GM19395 (cell line): Measurements from ENCODE around the gene LRTM2.
"Not testable (repeated sequence)": the region's sequence is repeated elsewhere in the genome, so short reads cannot be mapped to it uniquely, and the experiment has no call there.

Source experiments
- ATAC-seq: cut with Tn5 transposase; IDR thresholded peaks from one replicate; pipeline ENCODE4 v1.9.1; 2021; ENCODE audit warnings: mild to moderate bottlenecking, moderate library complexity; ENCODE audit not compliant: unreplicated experiment

LRTM2 gene

DNA sequence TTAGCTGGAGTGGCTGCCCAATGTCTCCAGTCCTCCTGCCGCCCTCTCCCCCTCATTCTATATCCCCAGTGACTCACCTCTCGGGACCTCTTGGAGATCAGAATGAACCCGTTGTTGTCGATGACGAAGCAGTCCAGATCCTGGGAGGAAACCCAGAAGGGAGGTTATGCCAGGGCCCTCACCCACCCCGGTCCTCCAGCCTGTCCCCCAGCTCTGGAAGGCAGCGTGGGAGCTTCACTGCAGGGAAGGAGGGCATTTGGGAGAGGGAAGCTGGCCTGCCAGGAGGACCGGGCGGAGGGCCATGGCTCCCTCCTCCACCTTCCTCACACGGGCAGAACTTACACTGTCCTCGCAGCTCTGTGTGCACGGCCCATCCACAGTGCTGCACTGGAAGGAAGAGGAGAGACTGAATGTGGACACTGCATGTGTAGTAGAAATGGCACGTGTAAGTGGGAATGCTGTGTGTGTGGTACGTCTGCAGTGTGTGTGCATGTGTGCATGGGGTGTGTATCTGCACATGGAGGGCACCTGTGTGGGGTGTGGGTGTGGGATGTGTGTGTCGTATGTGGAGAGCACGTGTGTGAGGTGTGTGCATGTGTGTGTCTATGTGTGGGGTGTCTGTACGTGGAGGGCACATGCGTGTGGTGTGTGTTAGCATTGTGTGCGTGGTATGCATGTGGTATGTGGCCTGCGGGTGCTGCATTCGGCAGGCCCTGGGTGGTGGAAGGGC, 10.0 kb upstream of the LRTM2 start:
- ATAC-seq, result no peak

- ATAC-seq, result no peak
Observed at GRCh38 chr12:1810931-1811280, 9.5 kb upstream of the LRTM2 start.

DNA sequence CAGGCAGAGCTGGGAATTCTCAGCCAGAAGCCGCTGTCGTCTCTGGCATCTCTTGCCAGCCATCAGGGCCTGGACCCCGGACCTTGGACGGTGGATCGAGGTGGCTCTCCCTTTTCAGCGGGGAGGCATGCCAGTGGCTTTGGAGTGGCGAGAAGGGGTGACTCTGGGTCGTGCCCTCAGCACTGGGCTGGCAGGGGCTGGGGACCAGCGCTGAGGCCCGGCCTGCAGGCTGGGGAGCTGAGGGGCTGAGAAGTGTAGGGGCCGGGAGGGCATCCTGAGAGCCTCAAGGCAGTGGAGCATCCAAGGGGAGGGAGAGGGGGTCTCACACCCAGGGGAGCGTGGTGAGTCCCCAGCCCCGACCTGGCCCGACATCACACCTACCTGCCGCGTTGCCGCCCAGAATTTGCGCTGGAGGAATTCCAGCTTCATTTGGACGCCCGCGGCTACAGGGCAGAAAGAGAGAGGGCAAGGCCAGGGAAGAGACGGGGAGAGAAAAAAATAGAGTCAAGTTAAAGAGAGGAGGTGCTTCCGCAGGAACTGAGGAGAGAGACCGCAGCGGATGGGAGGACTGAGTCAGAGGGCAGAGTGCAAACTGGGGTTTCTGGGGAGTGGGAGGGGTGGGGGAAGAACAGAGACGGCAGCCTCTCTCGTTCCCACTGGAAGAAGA, 9.0 kb upstream of the LRTM2 start:
- no peak for ATAC-seq

DNA sequence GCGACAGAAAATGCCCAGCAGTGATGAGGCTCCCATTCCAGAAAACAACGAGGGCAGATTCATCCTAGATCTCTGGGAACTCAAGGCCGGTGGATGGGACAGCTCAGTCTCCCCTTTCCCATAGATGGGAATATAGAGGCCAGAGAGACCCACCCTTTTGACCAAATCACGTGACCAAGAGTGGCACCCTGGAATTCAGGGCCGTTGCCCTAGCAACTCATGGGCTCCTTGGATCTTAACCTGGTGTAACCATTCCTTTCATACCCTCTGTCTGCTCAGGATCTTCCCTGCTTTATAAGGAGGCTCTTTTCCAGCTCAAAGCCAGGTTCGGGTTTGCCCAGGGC, 8.4 kb upstream of the LRTM2 start:
- ATAC-seq, result no peak

DNA sequence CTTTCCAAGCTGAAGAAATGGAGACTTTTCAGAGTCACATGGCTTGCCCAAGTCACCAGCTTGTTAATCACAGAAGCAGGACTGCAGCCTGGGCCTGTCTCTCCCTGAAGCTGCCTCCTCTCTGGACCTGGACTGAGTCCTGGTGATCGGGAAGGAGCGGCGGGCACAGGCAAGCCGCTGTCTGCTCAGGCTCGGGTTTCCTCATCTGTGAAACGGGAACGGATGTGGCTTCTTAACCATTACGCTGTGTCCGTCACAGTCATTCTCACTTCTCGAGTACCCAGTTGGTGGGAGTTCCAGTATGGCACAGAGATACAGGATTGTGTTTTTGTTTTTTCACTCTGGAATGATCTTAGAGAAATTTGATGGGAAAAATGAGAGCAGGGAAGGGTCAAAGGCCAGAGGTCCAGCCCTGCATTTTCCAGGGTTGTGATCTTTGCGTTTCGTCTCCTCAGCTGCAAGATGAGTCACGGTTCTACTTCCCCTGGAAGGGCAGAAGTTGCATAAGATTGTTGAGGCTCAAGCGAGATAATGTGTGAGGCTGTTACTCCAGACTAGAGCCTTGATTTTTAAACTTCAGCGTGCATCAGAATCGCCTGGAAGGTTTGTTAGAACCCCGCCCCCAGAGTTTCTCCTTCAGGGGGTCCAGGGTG, 7.6 kb upstream of the LRTM2 start:
- no peak for ATAC-seq

GRCh38 chr12:1814266-1814665, 6.1 kb upstream of the LRTM2 start:
- ATAC-seq, result no peak

- no peak for ATAC-seq
Observed at GRCh38 chr12:1815108-1815507, 5.3 kb upstream of the LRTM2 start.

- ATAC-seq, result no peak
Observed at GRCh38 chr12:1815814-1816729, 4.3 kb upstream of the LRTM2 start.

DNA sequence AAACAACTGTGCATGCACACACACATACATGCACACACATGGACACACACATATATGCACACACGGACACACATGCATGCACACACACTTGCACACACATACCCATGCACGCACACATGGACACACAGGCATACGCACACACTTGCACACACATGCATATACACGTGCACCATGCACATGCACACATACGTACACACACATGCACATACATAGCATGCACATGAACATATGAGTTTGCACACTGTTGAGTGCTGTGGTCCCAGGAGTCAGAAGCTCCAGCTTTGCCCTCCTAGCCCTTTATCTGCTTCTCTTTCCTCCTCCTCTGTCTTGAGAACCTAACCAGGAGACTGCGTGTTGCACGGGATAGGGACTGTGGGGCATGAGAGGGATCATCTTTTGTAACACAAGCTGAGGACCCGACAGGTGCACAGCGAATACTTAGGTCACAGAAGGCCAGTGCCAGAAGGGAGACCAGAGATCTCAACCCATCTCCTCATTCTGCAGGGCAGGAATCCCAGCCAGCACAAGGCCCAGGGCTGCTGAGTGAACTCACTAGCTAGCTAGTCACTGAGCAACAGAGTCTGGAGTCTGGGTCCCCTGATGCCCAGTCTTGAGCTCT, 3.5 kb upstream of the LRTM2 start:
- ATAC-seq, result no peak

GRCh38 chr12:1817928-1818327, 2.4 kb upstream of the LRTM2 start:
- not testable (repeated sequence) for ATAC-seq

DNA sequence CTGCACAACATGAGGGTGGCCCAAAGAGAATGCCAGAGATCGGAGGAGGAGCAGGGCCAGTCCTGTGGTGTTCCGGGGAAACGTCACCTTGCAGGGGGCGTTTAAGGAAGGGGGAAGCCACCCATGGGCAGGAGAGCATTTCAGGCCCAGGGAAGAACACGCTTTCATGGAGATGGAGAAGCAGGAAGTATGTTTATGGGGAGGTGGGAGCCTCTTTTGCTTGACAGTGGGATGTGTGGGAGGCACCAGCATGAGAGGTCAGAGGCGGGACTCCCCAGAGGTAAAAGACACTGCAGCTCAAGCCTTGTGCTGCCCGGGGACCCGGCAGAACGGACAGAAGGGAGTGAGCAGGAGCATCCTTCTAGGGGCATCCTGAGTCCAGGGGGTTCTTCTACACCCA, 1.3 kb upstream of the LRTM2 start:
- ATAC-seq, result no peak

GRCh38 chr12:1819571-1819970, 794 bp upstream of the LRTM2 start:
- ATAC-seq, result no peak

GRCh38 chr12:1820896-1821291, 529 bp downstream of the LRTM2 start:
- no peak for ATAC-seq

GRCh38 chr12:1821805-1822204, 1.4 kb downstream of the LRTM2 start:
- no peak for ATAC-seq

DNA sequence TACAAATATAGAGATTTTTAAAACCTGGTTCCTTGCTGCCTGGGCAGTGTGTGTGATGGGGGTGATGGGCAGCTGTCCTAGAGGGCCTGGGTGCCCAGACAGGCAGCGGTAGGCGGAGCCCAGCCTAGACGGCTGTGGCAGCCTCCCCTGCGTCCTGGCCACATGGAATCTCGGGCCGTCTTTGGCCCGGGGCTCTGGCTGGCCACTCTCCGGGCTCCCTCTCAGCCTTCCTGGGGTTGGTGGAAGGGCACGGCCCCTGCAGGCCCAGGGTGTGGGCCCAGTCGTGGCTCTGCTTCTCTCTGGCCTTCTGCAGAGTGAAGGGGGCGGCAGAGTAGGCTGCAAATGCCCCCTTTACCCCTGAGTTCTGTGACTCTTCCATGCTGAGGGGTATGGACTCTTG, 2.3 kb downstream of the LRTM2 start:
- no peak for ATAC-seq

DNA sequence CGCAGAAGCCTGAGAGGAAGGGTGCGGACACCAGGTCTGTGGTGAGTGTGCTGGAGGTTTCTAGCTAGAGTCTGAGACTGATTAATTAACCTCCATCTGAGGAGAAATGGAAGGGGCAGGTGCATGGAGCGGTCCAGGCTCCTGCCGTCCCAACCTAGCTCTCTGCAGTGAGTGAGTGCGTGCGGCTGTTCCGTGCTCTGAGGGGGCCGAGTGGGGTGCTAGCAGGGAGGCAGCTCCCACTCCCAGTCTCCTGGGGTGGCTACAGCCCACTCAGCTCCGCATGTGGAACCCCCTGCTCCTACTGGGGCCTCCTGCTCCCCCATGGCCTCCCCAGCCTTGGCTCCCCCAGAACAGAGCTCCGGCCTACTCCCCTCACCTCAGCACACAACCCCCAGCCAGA, 2.9 kb downstream of the LRTM2 start:
- no peak for ATAC-seq

- no peak for ATAC-seq
Observed at GRCh38 chr12:1825382-1826102, 5.2 kb downstream of the LRTM2 start.

- ATAC-seq, result no peak
Observed at GRCh38 chr12:1826401-1826800, 6.0 kb downstream of the LRTM2 start.

DNA sequence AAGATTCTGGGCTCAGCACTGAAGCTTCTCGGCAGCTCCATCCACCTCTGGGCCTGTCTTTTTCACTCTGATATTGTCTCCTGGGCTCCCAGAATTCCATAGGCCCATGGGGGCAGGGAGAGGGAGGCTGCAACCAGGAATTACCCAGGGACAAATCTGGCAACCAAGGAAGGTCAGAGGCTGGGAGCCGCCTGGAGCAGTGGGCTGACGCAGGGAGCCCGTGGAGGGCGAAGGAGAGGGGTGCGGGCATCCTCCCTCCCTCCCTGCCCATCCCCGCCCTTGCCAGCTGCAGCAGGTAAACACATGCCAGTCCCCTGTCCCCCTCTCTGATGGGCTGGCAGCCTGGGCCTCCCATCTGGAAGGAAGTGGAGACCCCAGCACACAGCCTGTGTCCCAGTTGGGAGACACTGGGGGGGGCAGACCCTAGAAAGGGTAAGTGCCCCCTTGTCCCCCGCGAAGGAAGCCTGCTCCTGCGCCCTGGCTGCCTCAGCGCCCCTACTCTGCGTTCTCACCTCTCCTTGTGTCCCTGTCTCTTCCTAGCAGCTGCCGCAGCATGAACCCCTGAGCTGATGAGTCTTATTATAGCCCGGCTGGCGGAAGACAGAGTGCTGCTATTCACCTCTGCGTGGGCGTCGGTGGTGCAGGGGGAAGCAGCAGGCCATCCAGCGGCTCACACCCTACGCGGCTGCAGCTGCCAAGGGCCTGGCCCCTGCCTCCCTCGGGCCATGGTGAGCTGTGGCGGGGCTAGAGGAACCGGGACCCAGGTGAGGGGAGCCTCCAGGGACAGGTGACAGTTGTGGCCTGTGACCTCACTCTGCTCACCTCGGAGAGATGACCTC, 6.7 kb downstream of the LRTM2 start:
- no peak for ATAC-seq
